CD4-positive, alpha-beta T cell treated with Interleukin-10 for 1 hour (primary cell): ENCODE results near the gene OPTC.

Experiments used
- DNase-seq: peaks from one replicate; pipeline ENCODE4 v3.0.0-alpha.2; 2020

Gene OPTC

GRCh38 chr1:203539831-203540546 lies 46.0 kb downstream of the OPTC start:
- no peak for DNase-seq

GRCh38 chr1:203544485-203544884 lies 50.5 kb downstream of the OPTC start:
- no peak for DNase-seq

DNA sequence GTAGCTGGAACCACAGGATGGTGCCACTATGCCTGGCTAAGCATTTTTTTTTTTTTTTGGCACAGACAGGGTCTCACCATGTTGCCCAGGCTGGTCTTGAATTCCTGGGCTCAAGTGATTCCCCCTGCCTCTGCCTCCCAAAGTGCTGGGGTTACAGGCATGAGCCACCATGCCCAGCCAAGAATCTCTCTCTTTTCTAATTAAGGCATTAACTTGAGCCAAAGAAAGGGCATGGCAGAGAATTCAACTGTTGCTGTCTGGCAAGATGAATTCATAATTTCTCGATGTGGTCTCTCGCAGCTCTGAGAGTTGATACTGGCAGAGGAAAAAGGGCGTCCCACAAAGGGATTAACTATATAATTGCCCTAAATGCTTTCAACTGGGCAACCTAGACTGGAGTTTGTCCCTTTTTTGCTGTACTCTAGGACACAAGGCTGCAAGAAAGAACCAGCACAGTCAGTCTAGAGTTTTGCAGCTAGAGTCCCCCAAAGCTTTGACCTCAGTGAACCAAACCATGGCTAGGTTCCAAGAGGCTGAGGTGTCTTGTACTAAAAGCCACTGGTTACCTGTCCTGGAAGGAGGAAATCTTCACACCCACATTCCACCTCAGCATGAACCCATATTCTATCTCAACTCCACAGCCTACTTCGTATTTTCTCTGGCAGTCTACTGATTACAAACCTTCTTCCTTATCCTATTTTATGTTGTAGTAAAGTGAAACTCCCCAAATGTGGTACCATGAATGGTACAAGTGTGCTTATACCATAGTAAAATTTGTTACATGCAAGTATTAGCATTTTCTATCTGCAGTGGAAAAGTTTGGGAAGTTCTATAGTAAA lies 51.2 kb downstream of the OPTC start:
- DNase-seq, result no peak

GRCh38 chr1:203546274-203546673 lies 52.3 kb downstream of the OPTC start:
- DNase-seq, result no peak

- no peak for DNase-seq
Observed at GRCh38 chr1:203547147-203547546, 53.2 kb downstream of the OPTC start.

DNA sequence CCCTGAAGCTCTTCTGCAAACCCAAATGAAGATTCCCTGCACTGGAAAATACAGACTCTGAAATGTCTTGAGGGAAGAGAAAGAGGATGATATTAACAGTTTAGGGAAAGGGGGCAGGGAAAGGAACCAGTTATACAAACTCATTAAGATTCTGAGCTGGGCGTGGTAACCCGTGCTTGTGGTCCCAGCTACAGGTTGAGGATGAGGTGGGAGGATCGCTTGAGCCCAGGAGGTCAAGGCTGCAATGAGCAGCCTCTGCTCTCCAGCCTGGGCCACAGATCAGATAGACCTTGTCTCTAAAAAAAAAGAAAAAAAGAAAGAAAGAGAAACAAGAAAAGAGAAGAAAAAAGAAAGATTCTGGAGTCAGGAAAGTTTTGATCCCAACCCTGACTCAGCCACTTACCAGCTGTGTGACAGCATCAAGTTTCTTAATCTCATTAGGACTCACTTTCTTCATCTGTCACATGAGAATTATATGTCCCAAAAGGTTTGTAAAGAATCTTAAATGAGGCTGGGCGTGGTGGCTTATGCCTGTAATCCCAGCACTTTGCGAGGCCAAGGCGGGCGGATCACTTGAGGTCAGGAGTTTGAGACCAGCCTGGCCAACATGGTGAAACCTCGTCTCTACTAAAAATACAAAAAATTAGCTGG lies 53.9 kb downstream of the OPTC start:
- DNase-seq, result no peak

GRCh38 chr1:203548892-203549291 lies 54.9 kb downstream of the OPTC start:
- DNase-seq, result no peak

DNA sequence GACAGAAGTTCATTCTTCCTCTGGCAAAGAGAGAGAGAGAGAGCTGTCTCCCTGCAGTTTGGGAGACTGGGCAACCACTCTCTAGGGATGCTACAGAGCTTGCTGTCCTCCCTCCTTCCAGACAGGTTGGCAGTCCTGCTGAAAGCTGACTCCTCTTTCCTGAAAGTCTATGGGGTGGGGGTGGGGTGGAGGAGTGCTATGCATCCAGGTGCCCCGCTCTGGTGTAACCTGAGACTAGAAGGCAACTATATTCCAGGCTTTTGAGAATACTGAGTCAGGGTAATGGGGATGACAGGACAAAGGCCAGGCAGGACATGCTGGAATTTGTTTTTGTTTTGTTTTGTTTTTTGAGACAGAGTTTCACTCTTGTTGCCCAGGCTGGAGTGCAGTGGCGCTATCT lies 55.4 kb downstream of the OPTC start:
- DNase-seq, result no peak

- no peak for DNase-seq
Observed at GRCh38 chr1:203550846-203551245, 56.9 kb downstream of the OPTC start.

GRCh38 chr1:203551550-203551949 lies 57.6 kb downstream of the OPTC start:
- no peak for DNase-seq

GRCh38 chr1:203553496-203553895 lies 59.5 kb downstream of the OPTC start:
- DNase-seq, result no peak

DNA sequence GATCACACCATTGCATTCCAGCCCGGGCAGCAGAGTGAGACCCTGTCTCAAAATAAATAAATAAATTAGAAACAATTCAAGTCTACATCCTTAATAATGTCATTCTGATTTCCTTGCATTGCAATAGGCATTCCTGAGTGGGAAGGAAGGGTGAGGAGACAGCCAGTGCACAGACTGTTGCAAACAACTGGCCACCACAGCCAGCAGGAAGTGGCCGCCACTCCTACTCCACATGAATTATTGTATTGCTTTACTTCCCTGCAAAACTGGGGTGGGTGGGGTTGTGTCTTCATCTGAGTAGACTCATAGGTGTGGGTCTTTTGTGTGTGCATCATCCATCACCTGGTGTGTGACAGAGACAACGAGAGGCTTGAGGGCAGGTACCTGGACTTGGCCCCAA lies 60.1 kb downstream of the OPTC start:
- no peak for DNase-seq

- no peak for DNase-seq
Observed at GRCh38 chr1:203555076-203555475, 61.1 kb downstream of the OPTC start.

- DNase-seq, result no peak
Observed at GRCh38 chr1:203555511-203556046, 61.6 kb downstream of the OPTC start.

- no peak for DNase-seq
Observed at GRCh38 chr1:203556047-203556851, 62.3 kb downstream of the OPTC start.

- no peak for DNase-seq
Observed at GRCh38 chr1:203557390-203557789, 63.4 kb downstream of the OPTC start.

- no peak for DNase-seq
Observed at GRCh38 chr1:203558064-203558760, 64.3 kb downstream of the OPTC start.
